SK-N-SH (cell line): ENCODE results near the gene BLVRA.

Experiments
- CHD2 ChIP-seq: fragments of 150-350 bp; IDR thresholded peaks from 2 replicates; pipeline ENCODE4 v1.6.1; 2018; ENCODE audit warnings: low read length; ENCODE audit not compliant: partially characterized antibody
- FOXM1 ChIP-seq: IDR thresholded peaks from 2 replicates; pipeline ENCODE4 v1.4.0; 2012; ENCODE audit warnings: low read depth, mild to moderate bottlenecking
- JUND ChIP-seq: IDR thresholded peaks from 2 replicates; pipeline ENCODE4 v1.4.0; 2012
- POLR2AphosphoS5 ChIP-seq: IDR thresholded peaks from 2 replicates; pipeline ENCODE4 v1.6.1; 2012; ENCODE audit warnings: low read depth, low read length
- RFX5 ChIP-seq: IDR thresholded peaks from 2 replicates; pipeline ENCODE4 v1.6.1; 2012; ENCODE audit warnings: mild to moderate bottlenecking, improper control_type of control experiment, low read length
- TF ChIP-seq, protein P1 (sequence below): fragments of 200-600 bp; sonication (generic); IDR thresholded peaks from 2 replicates; pipeline ENCODE4 v1.6.1; 2017; ENCODE audit warnings: antibody characterized with exemption, mild to moderate bottlenecking, moderate library complexity

DNA sequence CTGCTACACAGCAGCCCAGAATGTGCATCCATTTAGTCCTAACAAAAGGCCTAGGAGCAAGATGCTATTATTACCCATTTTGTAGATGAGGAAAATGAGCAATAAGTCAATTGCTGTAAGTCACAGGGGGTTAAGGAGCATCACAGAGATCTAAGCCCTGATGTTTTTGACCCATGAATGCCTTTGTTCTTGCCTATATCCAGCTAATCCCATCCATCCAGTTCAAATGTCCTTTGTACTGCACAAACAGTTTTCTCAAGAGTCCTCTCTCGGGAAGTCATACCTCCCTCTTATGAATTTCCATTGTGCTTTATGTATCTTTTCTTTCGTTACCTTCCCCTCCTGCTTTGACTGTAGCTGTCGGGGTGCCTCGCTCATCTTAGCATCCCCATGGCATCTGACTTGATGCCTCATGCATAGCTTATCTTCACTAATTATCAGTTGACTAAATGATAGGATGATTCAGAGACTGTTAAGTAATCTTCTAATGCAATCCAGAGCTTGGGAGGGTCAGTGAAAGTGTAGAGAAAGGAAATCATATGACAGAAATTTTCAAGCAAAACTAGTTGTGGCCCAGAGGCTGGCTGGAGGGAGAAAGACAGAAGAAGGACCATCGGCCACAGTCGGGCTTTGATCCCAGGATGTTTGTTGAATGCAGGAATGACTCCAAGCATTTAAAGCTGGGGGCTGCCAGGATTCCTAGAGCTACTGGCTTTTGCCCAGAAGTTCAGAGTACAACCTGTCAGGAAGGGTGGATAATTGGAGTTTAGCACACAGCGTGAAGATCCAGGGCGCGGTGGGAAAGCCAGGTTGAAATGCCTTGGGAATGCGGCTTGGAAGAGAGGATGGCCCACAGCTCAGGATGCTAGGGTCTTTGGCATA, 23.5 kb downstream of the BLVRA start:
- TF ChIP-seq CHD2 (no peak), POLR2AphosphoS5 (peak; percentile 63; the same call in 1 of the 2 replicates), JUND (peak; percentile 91), RFX5 (no peak), FOXM1 (0 out of 2 replicates have a peak, but pooled peaks have one; percentile 39)
- TF ChIP-seq, protein P1, sequence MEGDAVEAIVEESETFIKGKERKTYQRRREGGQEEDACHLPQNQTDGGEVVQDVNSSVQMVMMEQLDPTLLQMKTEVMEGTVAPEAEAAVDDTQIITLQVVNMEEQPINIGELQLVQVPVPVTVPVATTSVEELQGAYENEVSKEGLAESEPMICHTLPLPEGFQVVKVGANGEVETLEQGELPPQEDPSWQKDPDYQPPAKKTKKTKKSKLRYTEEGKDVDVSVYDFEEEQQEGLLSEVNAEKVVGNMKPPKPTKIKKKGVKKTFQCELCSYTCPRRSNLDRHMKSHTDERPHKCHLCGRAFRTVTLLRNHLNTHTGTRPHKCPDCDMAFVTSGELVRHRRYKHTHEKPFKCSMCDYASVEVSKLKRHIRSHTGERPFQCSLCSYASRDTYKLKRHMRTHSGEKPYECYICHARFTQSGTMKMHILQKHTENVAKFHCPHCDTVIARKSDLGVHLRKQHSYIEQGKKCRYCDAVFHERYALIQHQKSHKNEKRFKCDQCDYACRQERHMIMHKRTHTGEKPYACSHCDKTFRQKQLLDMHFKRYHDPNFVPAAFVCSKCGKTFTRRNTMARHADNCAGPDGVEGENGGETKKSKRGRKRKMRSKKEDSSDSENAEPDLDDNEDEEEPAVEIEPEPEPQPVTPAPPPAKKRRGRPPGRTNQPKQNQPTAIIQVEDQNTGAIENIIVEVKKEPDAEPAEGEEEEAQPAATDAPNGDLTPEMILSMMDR, result no peak
